ENCODE data around the gene GJB1.

- TF ChIP-seq, protein P1, sequence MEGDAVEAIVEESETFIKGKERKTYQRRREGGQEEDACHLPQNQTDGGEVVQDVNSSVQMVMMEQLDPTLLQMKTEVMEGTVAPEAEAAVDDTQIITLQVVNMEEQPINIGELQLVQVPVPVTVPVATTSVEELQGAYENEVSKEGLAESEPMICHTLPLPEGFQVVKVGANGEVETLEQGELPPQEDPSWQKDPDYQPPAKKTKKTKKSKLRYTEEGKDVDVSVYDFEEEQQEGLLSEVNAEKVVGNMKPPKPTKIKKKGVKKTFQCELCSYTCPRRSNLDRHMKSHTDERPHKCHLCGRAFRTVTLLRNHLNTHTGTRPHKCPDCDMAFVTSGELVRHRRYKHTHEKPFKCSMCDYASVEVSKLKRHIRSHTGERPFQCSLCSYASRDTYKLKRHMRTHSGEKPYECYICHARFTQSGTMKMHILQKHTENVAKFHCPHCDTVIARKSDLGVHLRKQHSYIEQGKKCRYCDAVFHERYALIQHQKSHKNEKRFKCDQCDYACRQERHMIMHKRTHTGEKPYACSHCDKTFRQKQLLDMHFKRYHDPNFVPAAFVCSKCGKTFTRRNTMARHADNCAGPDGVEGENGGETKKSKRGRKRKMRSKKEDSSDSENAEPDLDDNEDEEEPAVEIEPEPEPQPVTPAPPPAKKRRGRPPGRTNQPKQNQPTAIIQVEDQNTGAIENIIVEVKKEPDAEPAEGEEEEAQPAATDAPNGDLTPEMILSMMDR (IDR thresholded peaks at IDR 0.05) = no peak
- TF ChIP-seq POLR2A (IDR thresholded peaks at IDR 0.05) = no peak
- no peak for TF ChIP-seq POLR2AphosphoS5 (IDR thresholded peaks at IDR 0.05)
Measured at GRCh38 chrX:71198066-71198465, 25.0 kb upstream of the GJB1 start.
